ENCODE measurements around the gene MAGI2.

GRCh38 chr7:78530351-78530750 is 923.1 kb downstream of the MAGI2 start:
- TF ChIP-seq EZH2 (IDR thresholded peaks at IDR 0.05; ENCODE audit: borderline replicate concordance, low read length) (no peak), CTCF (conservative IDR thresholded peaks at IDR 0.05 in 1 of 2, IDR thresholded peaks at IDR 0.05 in 1 of 2; ENCODE audit: extremely low read depth in 1 of 2, insufficient read depth in 1 of 2, low read depth in 1 of 2, low read length in 2 of 2) (no peak)
